ENCODE results near the gene ANXA4. TPM values are rescaled to one million over a fixed set of nuclear protein-coding genes. Genes with fewer than 3 reads are reported as not detected.
A peak's percentile ranks its signal among the peaks of the same experiment; 100 is the strongest.

Gene ANXA4
- total and polyA plus RNA-seq, 2 of the 13 experiments (the other 11 are each of a cell fraction or from before 2014, with no cell fraction given), result 155 to 168 TPM

DNA sequence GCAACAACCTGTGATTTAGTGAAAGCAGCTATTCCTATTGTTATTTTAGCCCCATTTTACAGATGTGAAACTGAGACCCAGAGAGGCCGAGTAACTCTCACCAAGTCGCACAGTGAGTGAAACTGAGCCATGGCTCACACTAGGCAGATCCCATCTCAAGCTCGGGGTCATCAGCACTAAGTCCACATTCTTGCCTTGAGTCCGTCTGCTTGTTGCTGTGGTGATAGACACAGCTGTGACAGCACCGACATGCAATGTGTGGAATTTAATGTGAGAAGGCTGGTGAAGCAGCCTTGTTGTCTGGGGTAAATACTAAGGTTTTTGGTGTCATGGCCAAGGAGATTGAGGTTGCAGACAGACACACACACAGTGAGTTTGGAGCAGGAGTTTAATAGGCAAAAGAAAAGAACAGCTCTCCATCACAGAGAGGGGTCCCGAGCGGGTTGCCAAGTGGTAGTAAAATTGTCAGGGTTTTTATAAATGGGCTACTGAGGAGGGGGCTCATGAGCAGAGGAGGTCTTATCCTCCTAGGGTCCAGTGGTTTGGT lies 47.3 kb downstream of the ANXA4 start (continued):
- TF ChIP-seq, protein P1, sequence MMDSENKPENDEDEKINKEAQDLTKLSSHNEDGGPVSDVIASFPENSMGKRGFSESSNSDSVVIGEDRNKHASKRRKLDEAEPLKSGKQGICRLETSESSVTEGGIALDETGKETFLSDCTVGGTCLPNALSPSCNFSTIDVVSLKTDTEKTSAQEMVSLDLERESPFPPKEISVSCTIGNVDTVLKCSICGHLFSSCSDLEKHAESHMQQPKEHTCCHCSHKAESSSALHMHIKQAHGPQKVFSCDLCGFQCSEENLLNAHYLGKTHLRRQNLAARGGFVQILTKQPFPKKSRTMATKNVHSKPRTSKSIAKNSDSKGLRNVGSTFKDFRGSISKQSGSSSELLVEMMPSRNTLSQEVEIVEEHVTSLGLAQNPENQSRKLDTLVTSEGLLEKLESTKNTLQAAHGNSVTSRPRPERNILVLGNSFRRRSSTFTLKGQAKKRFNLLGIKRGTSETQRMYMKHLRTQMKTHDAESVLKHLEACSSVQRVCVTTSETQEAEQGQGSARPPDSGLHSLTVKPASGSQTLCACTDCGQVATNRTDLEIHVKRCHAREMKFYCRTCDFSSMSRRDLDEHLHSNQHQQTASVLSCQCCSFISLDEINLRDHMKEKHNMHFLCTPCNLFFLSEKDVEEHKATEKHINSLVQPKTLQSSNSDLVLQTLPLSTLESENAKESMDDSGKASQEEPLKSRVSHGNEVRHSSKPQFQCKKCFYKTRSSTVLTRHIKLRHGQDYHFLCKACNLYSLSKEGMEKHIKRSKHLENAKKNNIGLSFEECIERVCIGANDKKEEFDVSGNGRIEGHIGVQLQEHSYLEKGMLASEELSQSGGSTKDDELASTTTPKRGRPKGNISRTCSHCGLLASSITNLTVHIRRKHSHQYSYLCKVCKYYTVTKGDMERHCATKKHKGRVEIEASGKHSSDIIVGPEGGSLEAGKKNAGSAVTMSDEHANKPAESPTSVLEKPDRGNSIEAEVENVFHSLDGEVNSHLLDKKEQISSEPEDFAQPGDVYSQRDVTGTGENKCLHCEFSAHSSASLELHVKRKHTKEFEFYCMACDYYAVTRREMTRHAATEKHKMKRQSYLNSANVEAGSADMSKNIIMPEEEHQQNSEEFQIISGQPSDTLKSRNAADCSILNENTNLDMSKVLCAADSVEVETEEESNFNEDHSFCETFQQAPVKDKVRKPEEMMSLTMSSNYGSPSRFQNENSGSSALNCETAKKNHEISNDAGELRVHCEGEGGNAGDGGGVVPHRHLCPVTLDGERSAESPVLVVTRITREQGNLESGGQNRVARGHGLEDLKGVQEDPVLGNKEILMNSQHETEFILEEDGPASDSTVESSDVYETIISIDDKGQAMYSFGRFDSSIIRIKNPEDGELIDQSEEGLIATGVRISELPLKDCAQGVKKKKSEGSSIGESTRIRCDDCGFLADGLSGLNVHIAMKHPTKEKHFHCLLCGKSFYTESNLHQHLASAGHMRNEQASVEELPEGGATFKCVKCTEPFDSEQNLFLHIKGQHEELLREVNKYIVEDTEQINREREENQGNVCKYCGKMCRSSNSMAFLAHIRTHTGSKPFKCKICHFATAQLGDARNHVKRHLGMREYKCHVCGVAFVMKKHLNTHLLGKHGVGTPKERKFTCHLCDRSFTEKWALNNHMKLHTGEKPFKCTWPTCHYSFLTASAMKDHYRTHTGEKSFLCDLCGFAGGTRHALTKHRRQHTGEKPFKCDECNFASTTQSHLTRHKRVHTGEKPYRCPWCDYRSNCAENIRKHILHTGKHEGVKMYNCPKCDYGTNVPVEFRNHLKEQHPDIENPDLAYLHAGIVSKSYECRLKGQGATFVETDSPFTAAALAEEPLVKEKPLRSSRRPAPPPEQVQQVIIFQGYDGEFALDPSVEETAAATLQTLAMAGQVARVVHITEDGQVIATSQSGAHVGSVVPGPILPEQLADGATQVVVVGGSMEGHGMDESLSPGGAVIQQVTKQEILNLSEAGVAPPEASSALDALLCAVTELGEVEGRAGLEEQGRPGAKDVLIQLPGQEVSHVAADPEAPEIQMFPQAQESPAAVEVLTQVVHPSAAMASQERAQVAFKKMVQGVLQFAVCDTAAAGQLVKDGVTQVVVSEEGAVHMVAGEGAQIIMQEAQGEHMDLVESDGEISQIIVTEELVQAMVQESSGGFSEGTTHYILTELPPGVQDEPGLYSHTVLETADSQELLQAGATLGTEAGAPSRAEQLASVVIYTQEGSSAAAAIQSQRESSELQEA (CRISPR knock-in tag; IDR thresholded peaks at IDR 0.05; ENCODE audit: not compliant biosample characterization), result no peak
- TF ChIP-seq SP2 (CRISPR knock-in tag; IDR thresholded peaks at IDR 0.05), result no peak
- TF ChIP-seq ISL2 (CRISPR knock-in tag; IDR thresholded peaks at IDR 0.05), result no peak
- peak; percentile 38; the same call in 1 of the 2 replicates for TF ChIP-seq ZNF768 (CRISPR knock-in tag; IDR thresholded peaks at IDR 0.05)
- 0 out of 2 replicates have a peak, but pooled peaks have one; percentile 25 for TF ChIP-seq FOSL2 (CRISPR knock-in tag; IDR thresholded peaks at IDR 0.05)
- TF ChIP-seq, protein P2, sequence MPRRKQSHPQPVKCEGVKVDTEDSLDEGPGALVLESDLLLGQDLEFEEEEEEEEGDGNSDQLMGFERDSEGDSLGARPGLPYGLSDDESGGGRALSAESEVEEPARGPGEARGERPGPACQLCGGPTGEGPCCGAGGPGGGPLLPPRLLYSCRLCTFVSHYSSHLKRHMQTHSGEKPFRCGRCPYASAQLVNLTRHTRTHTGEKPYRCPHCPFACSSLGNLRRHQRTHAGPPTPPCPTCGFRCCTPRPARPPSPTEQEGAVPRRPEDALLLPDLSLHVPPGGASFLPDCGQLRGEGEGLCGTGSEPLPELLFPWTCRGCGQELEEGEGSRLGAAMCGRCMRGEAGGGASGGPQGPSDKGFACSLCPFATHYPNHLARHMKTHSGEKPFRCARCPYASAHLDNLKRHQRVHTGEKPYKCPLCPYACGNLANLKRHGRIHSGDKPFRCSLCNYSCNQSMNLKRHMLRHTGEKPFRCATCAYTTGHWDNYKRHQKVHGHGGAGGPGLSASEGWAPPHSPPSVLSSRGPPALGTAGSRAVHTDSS (CRISPR knock-in tag; conservative IDR thresholded peaks at IDR 0.05), result no peak
- TF ChIP-seq, protein P3, sequence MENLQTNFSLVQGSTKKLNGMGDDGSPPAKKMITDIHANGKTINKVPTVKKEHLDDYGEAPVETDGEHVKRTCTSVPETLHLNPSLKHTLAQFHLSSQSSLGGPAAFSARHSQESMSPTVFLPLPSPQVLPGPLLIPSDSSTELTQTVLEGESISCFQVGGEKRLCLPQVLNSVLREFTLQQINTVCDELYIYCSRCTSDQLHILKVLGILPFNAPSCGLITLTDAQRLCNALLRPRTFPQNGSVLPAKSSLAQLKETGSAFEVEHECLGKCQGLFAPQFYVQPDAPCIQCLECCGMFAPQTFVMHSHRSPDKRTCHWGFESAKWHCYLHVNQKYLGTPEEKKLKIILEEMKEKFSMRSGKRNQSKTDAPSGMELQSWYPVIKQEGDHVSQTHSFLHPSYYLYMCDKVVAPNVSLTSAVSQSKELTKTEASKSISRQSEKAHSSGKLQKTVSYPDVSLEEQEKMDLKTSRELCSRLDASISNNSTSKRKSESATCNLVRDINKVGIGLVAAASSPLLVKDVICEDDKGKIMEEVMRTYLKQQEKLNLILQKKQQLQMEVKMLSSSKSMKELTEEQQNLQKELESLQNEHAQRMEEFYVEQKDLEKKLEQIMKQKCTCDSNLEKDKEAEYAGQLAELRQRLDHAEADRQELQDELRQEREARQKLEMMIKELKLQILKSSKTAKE (CRISPR knock-in tag; IDR thresholded peaks at IDR 0.05; ENCODE audit: borderline replicate concordance), result 0 out of 2 replicates have a peak, but pooled peaks have one; percentile 26

Data from HepG2 (cell line).